ENCODE measurements around the gene KCNQ1.

KCNQ1 gene

DNA sequence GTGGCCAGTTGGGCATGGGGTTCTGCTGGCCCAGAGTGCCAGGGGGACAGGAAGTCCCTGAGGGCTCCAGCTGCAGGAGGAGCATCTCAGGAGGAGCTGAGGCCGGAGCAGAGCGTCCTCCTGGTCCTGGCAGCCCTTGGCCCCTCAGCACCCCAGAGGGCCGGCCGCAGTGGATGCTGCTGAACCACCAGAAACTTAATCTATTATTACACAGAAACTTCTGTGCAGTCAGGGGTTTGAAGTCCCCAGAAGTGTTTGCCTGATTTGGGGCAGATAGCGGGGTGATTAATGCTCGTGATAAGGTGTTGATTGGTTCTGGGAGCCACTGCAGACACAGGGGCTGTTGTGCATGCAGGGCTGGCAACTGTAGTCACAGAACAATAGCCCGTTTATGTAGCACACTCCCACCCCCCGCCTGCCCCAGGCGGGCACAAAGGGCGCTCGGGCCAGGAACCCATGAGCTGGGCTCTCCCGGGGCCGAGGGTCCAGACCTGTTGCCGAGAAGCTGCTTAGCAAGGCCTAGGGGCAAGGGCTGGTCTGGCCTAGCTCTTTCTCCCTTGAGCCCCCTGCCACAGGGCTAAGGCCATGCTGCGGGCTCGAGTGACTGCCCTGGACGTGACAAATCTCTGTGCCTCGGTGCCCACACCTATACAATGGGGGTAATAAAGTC is 284.0 kb downstream of the KCNQ1 start:
- no peak for DNase-seq

DNA sequence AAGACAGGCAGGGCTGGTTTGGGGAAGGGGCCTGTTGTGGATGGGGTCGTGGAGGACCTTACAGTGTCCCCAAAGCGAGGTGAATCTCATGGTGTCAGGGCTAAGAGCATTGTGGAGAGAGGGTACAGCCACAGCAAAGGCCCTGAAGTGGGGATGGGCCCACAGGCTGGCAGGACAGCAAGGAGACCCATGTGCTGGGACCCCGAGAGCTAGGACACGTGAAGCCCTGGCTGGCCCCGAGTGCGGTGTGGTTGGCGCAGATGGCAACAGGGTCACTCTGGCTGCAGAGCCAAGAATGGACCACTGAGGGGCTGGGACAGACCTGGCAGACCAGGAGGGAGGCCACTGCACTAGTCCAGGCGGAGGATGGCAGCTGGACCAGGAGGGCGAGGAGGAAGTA is 285.0 kb downstream of the KCNQ1 start:
- no peak for DNase-seq

GRCh38 chr11:2730272-2731129 is 285.7 kb downstream of the KCNQ1 start:
- no peak for DNase-seq

DNA sequence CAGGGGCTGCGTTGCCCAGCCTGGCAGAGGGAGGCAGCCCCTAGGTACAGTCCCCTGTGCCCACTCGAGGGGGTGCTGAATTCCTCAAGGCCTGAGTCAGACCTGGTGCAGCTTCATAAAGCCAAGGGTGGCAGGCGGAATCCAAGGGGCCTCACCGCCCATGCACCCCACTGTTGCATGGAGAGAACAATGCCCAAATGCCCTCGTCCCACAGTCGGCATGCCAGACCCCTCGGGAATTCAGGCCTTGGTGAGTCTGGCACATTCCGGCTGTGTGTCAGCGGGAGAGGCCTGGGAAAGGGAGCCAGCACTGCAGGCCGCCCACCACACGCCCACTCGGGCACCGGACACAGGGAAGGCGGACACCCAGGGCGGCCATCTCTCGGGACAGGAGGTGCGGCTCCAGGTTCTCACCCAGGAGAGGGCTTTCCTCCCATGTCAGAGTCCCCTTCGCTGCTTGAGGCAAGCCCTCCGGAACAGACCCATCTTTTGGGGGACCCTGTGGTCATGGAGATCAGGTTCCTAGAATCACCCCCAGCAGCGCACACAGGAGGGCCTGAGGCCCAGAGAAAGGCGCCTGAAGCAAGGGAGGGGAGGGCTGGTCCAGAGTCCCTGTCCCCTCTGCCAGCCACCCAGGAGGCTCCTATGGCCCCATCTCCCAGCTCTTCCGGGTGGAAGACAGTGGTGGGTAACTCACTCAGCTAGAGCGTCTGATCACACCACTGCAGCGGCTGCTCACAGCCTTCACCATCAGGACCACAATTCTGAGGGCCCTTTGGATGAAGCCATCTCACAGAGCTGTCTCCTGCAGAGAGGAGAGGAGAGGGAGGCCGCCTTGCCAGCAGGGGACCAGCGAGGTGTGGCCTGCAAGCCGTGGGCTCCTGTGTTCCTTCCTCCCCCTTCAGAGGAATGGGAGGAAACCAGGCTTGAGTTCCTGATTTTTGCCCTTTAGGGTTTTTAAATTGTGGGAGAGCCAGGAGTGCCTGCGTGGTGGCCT is 286.6 kb downstream of the KCNQ1 start:
- DNase-seq: no peak

DNA sequence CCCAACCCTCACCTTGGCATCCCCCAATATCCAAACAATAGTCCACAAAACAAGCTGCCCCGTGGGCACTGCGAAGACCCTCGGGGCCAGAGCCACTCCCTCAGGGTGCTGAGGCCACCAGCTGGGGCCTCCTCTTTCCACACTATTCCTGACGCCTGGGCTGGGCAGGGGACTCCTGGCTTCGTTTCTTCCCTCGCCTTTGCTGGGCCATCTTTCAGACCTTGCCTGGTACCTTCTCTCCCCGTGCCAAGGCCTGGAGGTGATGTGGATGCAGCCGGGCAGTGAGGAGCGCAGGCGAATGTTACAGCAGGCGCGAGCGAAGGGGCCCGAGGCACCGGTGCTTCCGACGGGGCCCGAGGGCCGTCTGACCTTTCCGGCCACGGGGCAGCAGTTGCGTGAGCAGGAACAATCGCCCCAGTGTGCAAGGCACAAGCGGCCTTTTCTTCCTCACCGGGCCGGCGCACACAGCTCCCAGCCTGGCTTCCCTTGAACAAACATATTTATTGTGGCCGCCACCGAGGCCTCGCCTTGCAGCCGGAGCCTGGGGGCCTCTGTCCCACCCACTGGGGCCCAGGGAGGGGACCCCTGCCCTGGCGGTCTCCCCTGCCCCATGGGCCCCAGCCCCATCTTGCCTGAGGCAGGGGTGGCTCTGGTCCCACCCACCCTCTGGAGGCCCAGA is 287.6 kb downstream of the KCNQ1 start:
- DNase-seq: no peak

GRCh38 chr11:2732940-2733628 is 288.3 kb downstream of the KCNQ1 start:
- DNase-seq: no peak

GRCh38 chr11:2734181-2735052 is 289.6 kb downstream of the KCNQ1 start:
- DNase-seq: no peak

- DNase-seq: no peak
Observed at GRCh38 chr11:2735053-2735589, 290.3 kb downstream of the KCNQ1 start.

- DNase-seq: no peak
Observed at GRCh38 chr11:2736577-2737225, 291.9 kb downstream of the KCNQ1 start.

- no peak for DNase-seq
Observed at GRCh38 chr11:2737226-2737590, 292.4 kb downstream of the KCNQ1 start.

GRCh38 chr11:2737866-2738265 is 293.1 kb downstream of the KCNQ1 start:
- no peak for DNase-seq

GRCh38 chr11:2738551-2739431 is 294.0 kb downstream of the KCNQ1 start:
- DNase-seq: no peak

DNA sequence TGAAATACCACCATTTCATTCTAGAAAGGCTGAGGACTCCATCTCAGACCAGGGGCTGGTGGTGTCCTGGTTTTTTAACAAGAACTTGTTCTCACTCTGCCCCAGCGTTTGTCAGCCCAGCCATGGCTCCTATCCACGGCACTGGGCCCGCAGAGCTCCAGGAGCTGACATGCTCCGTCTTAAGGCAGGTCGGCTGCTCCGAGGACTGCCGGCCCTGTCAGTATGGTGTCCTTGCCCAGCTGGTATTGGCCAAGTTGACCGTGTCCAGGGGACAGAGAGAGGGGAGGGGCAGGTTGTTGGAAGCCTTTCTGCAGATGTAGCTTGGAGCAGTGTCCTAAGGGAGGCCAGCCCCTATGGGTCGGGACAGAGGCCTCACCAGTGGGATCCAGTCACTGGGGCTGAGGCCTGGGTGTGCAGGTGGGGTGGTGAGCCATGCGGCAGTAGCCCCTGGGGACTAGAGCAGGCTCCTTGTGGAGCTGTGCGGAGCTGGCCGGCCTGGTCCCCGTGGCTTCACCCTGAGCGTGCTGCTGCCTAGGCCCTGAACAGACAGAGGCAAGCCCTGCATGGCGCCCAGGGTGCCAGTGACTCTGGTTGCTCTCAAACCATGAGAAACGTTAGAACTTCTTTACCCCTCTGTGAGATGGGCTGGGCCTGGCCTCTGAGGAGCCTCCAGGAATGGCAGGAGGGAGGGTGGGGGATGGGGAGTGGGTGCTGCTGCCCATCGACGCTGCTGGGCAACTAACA is 294.9 kb downstream of the KCNQ1 start:
- DNase-seq: no peak

DNA sequence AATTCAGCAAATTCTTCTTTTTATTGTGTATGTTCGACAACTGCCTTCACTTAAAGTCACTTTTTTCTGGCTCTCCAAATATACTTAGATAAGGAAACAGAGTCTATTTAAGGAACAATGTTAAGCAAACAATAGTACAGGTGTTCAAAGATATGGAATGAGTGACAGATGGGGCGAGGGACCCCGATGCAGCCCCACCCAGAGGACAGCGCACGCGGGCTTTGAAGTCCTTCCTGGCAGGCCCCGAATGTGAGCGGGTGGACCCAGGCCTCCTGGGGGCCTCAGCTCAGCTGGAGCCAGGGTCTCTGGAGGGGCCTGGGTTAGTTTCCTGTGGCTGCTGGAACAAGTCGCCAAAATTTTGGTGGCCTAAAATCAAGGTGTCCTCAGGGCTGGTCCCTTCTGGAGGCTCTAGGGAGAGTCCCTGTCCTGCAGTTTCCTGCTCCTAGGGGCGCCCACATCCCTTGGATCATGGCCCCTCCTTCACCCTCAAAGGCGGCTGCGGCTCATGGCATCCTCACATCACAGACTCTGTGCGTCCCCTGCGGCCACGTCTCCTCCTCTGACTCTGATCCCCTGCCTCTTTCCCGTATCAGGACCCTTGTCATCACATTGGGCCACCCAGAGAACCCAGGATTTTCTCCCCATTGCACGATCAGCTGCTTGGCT is 295.6 kb downstream of the KCNQ1 start:
- DNase-seq: no peak

- DNase-seq: no peak
Observed at GRCh38 chr11:2741006-2741376, 296.2 kb downstream of the KCNQ1 start.

DNA sequence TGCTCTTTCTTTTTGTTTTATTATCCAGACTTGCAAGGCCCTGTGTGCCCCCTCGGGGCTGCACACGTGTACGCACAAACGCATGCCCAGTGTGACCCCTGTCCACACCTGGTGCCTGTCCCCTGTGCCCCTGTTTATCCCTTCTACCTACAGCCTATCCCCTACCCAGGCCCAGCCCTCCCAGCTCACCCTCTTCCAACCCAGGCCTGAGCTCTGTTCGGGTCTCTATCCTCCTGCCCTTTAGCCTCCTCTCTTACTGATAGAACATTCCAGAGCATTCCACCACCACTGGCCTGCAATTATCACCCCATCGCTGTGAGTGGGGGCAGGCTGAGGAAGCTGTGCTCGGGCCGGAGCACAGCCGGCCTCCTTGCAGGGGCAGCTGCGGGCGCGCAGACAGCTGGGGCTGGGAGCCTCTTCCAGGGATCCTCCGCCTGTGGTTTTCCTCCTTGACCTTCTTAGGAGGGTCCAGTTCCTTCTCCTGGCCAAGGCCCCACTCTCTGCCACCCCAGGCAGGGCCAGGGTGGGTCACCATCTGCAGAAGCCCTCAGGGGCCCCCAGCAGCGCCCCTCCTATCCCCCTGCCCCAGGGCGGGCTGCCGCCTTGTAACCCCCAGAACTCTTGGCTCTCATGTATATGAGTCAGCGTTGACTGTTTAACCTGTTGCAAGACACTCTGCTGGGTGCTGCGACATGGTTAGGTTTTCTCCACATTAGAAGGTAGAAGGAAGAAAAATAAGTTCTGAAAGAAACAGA is 296.7 kb downstream of the KCNQ1 start:
- DNase-seq: no peak

DNA sequence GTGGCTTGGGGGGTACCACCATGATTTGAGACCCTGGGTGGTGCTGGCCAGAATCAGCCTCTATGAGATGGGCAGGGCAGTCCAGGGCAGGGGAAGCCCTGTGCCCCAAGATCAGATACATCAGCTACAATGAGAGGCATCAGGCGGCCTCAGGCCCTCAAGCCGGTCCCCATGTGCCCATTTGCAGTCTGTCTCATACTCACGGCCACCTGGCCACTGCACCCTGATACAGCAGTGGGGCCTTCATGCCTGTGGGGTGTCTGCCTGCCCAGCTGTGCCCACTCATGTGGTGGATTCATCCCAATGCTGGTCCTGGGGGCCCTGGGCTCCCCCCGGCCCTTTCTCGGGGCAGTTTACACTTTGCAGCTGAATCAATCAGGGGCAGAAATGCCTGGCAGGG is 297.4 kb downstream of the KCNQ1 start:
- DNase-seq: no peak

All from 8988T (cell line).